Transverse colon (tissue), 4 donors: Measurements from ENCODE around the gene MACO1. TPM values are rescaled to one million over a fixed set of nuclear protein-coding genes. Genes with fewer than 3 reads are reported as not detected.

ENCODE experiments used
- DNase-seq: peaks from one replicate; pipeline ENCODE4 v3.0.0-alpha.2; 2019
- H3K27ac ChIP-seq, 4 donors: fragments of 200-600 bp; sonication (generic); 2 replicates each; pipeline ENCODE4 v1.5.1; 2016 to 2018; ENCODE audit warnings: inconsistent platforms in 4 of 4
- H3K27me3 ChIP-seq: fragments of 200-600 bp; sonication (generic); 2 replicates; pipeline ENCODE4 v1.5.1; 2017; ENCODE audit warnings: inconsistent platforms
- H3K36me3 ChIP-seq, 4 donors: fragments of 200-600 bp; sonication (generic); 2 replicates each; pipeline ENCODE4 v1.5.1; 2017 to 2019; ENCODE audit warnings: inconsistent platforms in 4 of 4
- H3K4me1 ChIP-seq, 4 donors: fragments of 200-600 bp; sonication (generic); 2 replicates each; pipeline ENCODE4 v1.5.1; 2017 to 2020; ENCODE audit warnings: inconsistent platforms in 4 of 4
- H3K4me3 ChIP-seq, 4 donors: fragments of 200-600 bp; sonication (generic); 1 replicate in 1 of 4; 2 replicates in 3 of 4; pipeline versions ENCODE4 v1.5.1 to v1.6.1; 2017 to 2019; ENCODE audit warnings: inconsistent platforms in 4 of 4
- H3K9me3 ChIP-seq, 2 donors: fragments of 200-600 bp; sonication (generic); 2 replicates each; pipeline ENCODE4 v1.5.1; 2017 to 2019; ENCODE audit warnings: inconsistent platforms in 2 of 2
- EP300 ChIP-seq: sonication (generic); formaldehyde crosslinking; IDR thresholded peaks from one replicate; pipeline ENCODE4 v1.6.1; 2017; ENCODE audit warnings: antibody characterized with exemption, low read depth
- POLR2A ChIP-seq: fragments of 450-650 bp; IDR thresholded peaks from one replicate; pipeline ENCODE4 v1.6.1; 2016; ENCODE audit warnings: antibody characterized with exemption, mild to moderate bottlenecking, moderate library complexity
- POLR2AphosphoS5 ChIP-seq, 3 donors: sonication (generic); formaldehyde crosslinking; IDR thresholded peaks; one replicate each; pipeline ENCODE4 v1.6.1; 2016; ENCODE audit warnings: antibody characterized with exemption in 3 of 3
- WGBS, 2 donors: methylation state at CpG; one replicate each; pipeline ENCODE4 v1.1.5; 2018; ENCODE audit warnings: low coverage in 1 of 2; 5-methylcytosine and 5-hydroxymethylcytosine counted together
- in situ Hi-C, 4 donors: fragments of 200-750 bp; cut with MboI; loops; one replicate each; pipeline versions ENCODE4 v1.15.0 to v1.15.1; 2017; ENCODE audit warnings: low sequenced_read_pairs in 3 of 4, low pct_ligation_motif_present in 1 of 4, low pct_unique_long_range_greater_than_20kb in 1 of 4
- intact Hi-C: fragments of 100-400 bp; cut with DNase I; formaldehyde crosslinking; loops from one replicate; pipeline ENCODE4 v1.15.1; 2023; ENCODE audit warnings: low total_unique reads
- total RNA-seq, 4 donors: library from RNA; depleted of rRNA; stranded (reverse); fragments of >200 nt; gene quantifications; one replicate each; pipeline ENCODE4 v1.1.0, GENCODE V29; 2016
- TF ChIP-seq, protein P1 (sequence below), 5 experiments: fragments of 200-600 bp in 3 of 5; fragments of 450-650 bp in 2 of 5; sonication (generic) in 3 of 5; IDR thresholded peaks; 1 replicate in 2 of 5; 2 replicates in 3 of 5; pipeline ENCODE4 v1.5.1; 2016 to 2017; ENCODE audit warnings: antibody characterized with exemption in 5 of 5, inconsistent platforms in 3 of 5, mild to moderate bottlenecking in 2 of 5, moderate library complexity in 1 of 5

Gene MACO1
- total RNA-seq, 4 donors from 2014 or later, result 11.3 to 24.9 (median 19.0) TPM

DNA sequence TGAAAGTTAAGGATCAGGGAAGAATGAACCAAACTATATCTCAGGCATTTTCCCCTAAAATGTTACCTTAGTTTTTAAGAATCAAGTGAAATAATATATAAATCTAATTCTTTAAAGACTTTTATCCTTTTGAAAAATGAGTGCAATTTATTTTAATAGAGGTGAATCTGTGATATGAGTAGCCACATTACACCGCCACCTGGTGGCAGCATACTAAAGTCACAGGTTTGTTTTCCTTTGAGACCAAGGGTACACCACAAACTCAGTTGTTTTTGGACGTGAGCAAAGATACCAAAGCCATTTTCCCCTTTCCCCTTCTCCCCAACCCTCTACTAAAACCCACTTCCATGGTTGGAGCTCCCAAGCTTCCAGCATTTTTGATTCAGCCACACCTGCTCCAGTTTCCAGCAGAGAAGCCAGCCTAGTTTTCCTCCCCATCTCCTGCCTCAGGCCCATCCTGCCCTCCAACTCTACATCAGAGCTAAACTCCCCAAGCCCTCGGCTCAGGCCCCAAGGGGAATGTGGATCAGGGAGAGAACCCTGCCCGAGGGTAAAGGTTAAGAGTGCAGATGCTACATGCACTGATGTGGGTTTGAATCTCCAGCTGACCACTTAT lies 89.9 kb downstream of the MACO1 start:
- no peak for TF ChIP-seq POLR2AphosphoS5 (IDR thresholded peaks at IDR 0.05)
- TF ChIP-seq, protein P1, sequence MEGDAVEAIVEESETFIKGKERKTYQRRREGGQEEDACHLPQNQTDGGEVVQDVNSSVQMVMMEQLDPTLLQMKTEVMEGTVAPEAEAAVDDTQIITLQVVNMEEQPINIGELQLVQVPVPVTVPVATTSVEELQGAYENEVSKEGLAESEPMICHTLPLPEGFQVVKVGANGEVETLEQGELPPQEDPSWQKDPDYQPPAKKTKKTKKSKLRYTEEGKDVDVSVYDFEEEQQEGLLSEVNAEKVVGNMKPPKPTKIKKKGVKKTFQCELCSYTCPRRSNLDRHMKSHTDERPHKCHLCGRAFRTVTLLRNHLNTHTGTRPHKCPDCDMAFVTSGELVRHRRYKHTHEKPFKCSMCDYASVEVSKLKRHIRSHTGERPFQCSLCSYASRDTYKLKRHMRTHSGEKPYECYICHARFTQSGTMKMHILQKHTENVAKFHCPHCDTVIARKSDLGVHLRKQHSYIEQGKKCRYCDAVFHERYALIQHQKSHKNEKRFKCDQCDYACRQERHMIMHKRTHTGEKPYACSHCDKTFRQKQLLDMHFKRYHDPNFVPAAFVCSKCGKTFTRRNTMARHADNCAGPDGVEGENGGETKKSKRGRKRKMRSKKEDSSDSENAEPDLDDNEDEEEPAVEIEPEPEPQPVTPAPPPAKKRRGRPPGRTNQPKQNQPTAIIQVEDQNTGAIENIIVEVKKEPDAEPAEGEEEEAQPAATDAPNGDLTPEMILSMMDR (IDR thresholded peaks at IDR 0.05), result peak; percentile 78 to 87 (median 84)
- WGBS, 2 donors, result 0 to 7% methylated on average over 2 to 4 of the region's 4 CpGs
- Histone ChIP-seq H3K4me3 (no peak overlapping the region), H3K4me1 (no peaks in the 10 kb centered on the region), H3K36me3 (no peaks in the 10 kb centered on the region), H3K9me3 (no peaks in the 10 kb centered on the region), H3K27me3 (no peaks in the 10 kb centered on the region), H3K27ac (no peak overlapping the region)
- intact Hi-C loops, result loop anchor here (10.0 kb wide), 1 partner anchor 116 kb away; no protein-coding TSS in a partner anchor
- peak; percentile 72 for DNase-seq
- in situ Hi-C loops, result loop anchor here in 3 of 4 donors (10.0 kb wide), 2 partner anchors 116 to 126 kb away; no protein-coding TSS in a partner anchor

DNA sequence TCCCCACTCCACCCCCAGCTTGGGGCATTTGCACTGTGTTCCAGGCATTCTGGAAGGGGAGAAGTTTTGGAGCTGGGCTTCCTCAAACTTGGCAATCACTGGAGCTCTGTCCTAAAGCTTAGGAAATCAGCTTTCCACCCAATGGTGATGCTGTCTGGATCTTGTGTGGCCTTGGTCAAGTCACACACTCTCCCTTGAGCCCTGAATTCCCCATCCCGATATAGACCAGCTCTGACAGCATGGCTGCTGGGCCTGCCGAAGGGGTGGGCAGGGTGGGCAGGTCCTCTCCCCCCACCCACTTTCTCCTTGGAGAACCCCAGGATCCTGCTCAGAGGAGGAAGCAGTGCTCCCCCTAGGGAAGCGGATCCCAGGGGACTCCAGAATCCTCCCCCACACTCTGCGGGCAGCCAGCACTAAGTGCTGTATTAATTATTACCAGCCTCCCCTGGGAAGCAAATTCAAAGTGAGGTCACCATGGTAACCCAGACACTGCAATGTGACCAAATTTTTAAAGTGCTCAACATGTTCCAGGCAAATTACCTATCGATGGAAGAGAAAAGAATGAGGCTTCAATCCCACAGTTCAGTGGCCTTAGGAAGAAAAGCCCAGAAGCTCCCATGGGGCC lies 91.4 kb downstream of the MACO1 start:
- no peak for TF ChIP-seq POLR2A
- no peak for TF ChIP-seq POLR2AphosphoS5 (IDR thresholded peaks at IDR 0.05)
- no peak for TF ChIP-seq EP300
- TF ChIP-seq, protein P1 (IDR thresholded peaks at IDR 0.05), result no peak
- Histone ChIP-seq H3K9me3 (no peaks in the 10 kb centered on the region), H3K27ac (no peak overlapping the region), H3K36me3 (no peaks in the 10 kb centered on the region), H3K4me1 (no peaks in the 10 kb centered on the region), H3K27me3 (no peaks in the 10 kb centered on the region), H3K4me3 (no peak overlapping the region)
- intact Hi-C loops, result loop anchor here (10.0 kb wide), 1 partner anchor 117 kb away; no protein-coding TSS in a partner anchor
- WGBS, 2 donors, result 71 to 85% methylated on average over 1 to 4 of the region's 5 CpGs
- in situ Hi-C loops, result loop anchor here in 3 of 4 donors (10.0 kb wide), 2 partner anchors 117 to 127 kb away; no protein-coding TSS in a partner anchor
- DNase-seq, result no peak

DNA sequence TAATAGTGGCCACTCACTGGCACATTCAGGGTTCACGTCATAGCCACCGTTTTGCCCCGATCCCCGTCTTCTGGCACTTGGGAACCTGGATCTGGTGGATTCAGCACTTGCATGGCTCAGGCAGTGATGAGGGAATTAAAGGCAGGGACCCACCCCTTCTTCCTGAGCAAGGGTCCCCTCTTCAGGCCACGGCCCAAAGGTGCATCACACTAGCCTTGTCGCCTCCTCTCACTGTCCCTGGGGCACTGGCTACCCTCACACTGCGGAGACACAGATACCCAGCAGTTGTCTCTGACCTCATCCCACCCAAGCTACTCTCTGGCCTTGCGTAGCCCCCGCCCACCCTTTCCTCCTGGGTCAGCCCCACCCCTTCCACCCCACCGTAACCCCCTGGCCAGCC lies 92.8 kb downstream of the MACO1 start:
- Histone ChIP-seq H3K27ac (no peak overlapping the region), H3K4me3 (no peak overlapping the region), H3K27me3 (no peaks in the 10 kb centered on the region), H3K4me1 (no peaks in the 10 kb centered on the region), H3K36me3 (no peaks in the 10 kb centered on the region), H3K9me3 (no peaks in the 10 kb centered on the region)
- DNase-seq, result no peak
- 69% methylated on average over 10 of the region's 10 CpGs; no CpG with 5 or more reads in 1 of the 2 donors for WGBS, 2 donors
- intact Hi-C loops, result loop anchor here (10.0 kb wide), 1 partner anchor 119 kb away; no protein-coding TSS in a partner anchor
- in situ Hi-C loops, result loop anchor here in 3 of 4 donors (10.0 kb wide), 2 partner anchors 119 to 129 kb away; no protein-coding TSS in a partner anchor
- TF ChIP-seq POLR2AphosphoS5 (IDR thresholded peaks at IDR 0.05), result no peak
- TF ChIP-seq, protein P1 (IDR thresholded peaks at IDR 0.05), result peak in 2 of 5 experiments; percentile 13 to 22

DNA sequence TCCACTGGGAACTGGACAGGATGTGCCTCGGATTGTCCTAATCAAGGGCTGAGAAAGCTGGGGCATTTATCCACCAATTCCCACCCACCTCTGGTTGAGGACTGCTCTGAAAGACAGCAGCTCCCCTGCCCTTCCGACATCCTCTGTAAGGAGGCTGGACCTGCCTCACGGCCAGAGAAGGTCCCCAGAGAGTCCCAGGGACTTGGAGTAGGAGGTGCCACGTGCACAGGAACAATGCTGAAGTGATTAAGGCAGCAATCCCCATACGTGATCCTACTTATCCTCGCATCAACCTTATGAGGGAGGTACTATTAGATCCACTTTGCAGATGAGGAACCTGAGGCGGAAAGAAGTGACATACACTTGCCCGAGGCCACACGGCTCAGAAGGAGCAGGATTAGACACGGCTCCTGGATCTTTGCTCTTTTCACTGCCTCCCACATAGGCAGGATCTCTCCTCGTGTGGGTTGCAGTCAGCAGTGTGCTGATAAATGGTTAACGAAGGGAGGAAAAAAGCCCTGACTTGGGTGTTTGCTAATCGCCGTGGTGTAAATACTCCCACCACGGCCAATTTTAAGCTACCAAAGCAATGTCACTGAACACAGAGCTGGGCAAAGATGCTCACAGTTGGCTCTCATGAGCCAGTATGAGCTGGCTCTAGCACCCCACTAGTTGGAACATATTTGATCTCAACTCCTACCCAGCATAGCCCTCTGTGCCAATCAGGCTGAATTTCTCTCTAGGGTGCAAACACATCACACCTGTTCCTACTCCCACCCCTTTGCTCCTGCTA lies 94.1 kb downstream of the MACO1 start:
- intact Hi-C loops, result loop anchor here (10.0 kb wide), 1 partner anchor 120 kb away; no protein-coding TSS in a partner anchor
- Histone ChIP-seq H3K4me1 (no peaks in the 10 kb centered on the region), H3K9me3 (no peaks in the 10 kb centered on the region), H3K36me3 (no peaks in the 10 kb centered on the region), H3K27ac (no peak overlapping the region), H3K4me3 (no peak overlapping the region), H3K27me3 (no peaks in the 10 kb centered on the region)
- in situ Hi-C loops, result loop anchor here in 3 of 4 donors (10.0 kb wide), 2 partner anchors 120 to 130 kb away; no protein-coding TSS in a partner anchor
- WGBS, 2 donors, result 70% methylated on average over 15 of the region's 15 CpGs; no CpG with 5 or more reads in 1 of the 2 donors
- DNase-seq, result no peak
- no peak for TF ChIP-seq EP300
- TF ChIP-seq POLR2A, result no peak
- TF ChIP-seq, protein P1 (IDR thresholded peaks at IDR 0.05), result no peak
- no peak for TF ChIP-seq POLR2AphosphoS5 (IDR thresholded peaks at IDR 0.05)
